GM12878 (cell line): ENCODE results near the gene ZNF511. TPM values are rescaled to one million over a fixed set of nuclear protein-coding genes. Genes with fewer than 3 reads are reported as not detected.

Experiments used
- ATAC-seq: fragments of 200-7000 bp; cut with Tn5 transposase; 3 replicates; pipeline ENCODE4 v1.9.1; 2020; ENCODE audit warnings: mild to moderate bottlenecking, moderate library complexity
- BruUV-seq: library from RNA; stranded (reverse); fragments of 400-500 nt; replicated peaks from 2 replicates; lab custom pipeline; 2021; lab: Mats Ljungman, UMichigan
- CTCF ChIA-PET: fragments of 300-600 bp; sonication (Branson Sonifier 250); formaldehyde crosslinking; extraction: SDS; loops from one replicate; lab custom pipeline; 2021; ENCODE audit warnings: inconsistent platforms; lab: Yijun Ruan, JAX
- POLR2A ChIA-PET: fragments of 350-600 bp; formaldehyde crosslinking; extraction: SDS; loops from one replicate; lab custom pipeline; 2021; ENCODE audit warnings: inconsistent platforms; lab: Charles Lee
- RAD21 ChIA-PET: fragments of 300-600 bp; sonication (Branson Sonifier 250); formaldehyde crosslinking; loops from one replicate; lab custom pipeline; 2023; ENCODE audit warnings: antibody characterized with exemption; ENCODE audit not compliant: unreplicated experiment; lab: Charles Lee
- SMC1A ChIA-PET: fragments of 300-600 bp; sonication (Branson Sonifier 250); formaldehyde crosslinking; loops from one replicate; lab custom pipeline; 2023; ENCODE audit not compliant: unreplicated experiment, uncharacterized antibody; lab: Charles Lee
- DNase-seq: peaks from one replicate; pipeline ENCODE4 v3.0.0-alpha.2; 2011; ENCODE audit warnings: low read depth, low spot score
- FAIRE-seq: peaks from 3 replicates; lab custom pipeline; 2011; peaks lifted over from hg19 to GRCh38; lab: Jason Lieb, UNC
- H2AFZ ChIP-seq: 2 replicates; pipeline ENCODE4 v1.6.0; 2011; ENCODE audit warnings: low read depth, low read length, control low read depth; ENCODE audit not compliant: control insufficient read depth
- H3K27ac ChIP-seq: 2 replicates; pipeline ENCODE4 v1.5.1; 2011; ENCODE audit warnings: control low read depth; ENCODE audit not compliant: control insufficient read depth, insufficient read depth
- H3K27me3 ChIP-seq, 2 experiments: replicated peaks in 1 of 2; 2 replicates each; pipeline versions ENCODE4 v1.6.0 to v1.6.1; 2011; ENCODE audit warnings: low read length in 1 of 2; ENCODE audit not compliant: control insufficient read depth in 2 of 2, insufficient read depth in 2 of 2
- H3K36me3 ChIP-seq, 2 experiments: 2 replicates each; pipeline ENCODE4 v1.5.1; 2011; ENCODE audit warnings: low read length in 1 of 2; ENCODE audit not compliant: control insufficient read depth in 2 of 2, insufficient read depth in 2 of 2
- H3K4me1 ChIP-seq: 2 replicates; pipeline ENCODE4 v1.6.1; 2011; ENCODE audit warnings: mild to moderate bottlenecking, low read length, moderate library complexity, mixed read lengths; ENCODE audit not compliant: control insufficient read depth, insufficient read depth
- H3K4me2 ChIP-seq: 2 replicates; pipeline ENCODE4 v1.6.0; 2011; ENCODE audit warnings: control low read depth; ENCODE audit not compliant: control insufficient read depth, insufficient read depth
- H3K4me3 ChIP-seq: fragments of 200-600 bp; sonication (generic); 2 replicates; pipeline ENCODE4 v1.5.1; 2016
- H3K79me2 ChIP-seq: 2 replicates; pipeline ENCODE4 v1.6.0; 2011; ENCODE audit warnings: low read length; ENCODE audit not compliant: control insufficient read depth, insufficient read depth
- H3K9ac ChIP-seq: 2 replicates; pipeline ENCODE4 v1.8.0; 2011; ENCODE audit warnings: low read length, control low read depth, mixed read lengths; ENCODE audit not compliant: control insufficient read depth, insufficient read depth
- H3K9me3 ChIP-seq: replicated peaks from 3 replicates; pipeline ENCODE4 v1.5.1; 2011; ENCODE audit warnings: mild to moderate bottlenecking, low read length; ENCODE audit not compliant: control insufficient read depth, insufficient read depth
- H4K20me1 ChIP-seq: 2 replicates; pipeline ENCODE4 v1.6.0; 2011; ENCODE audit not compliant: control insufficient read depth, insufficient read depth
- ATF2 ChIP-seq: IDR thresholded peaks from 2 replicates; pipeline ENCODE4 v1.6.1; 2012; ENCODE audit warnings: low read length, inconsistent platforms
- BHLHE40 ChIP-seq, 2 experiments: fragments of 450-650 bp in 1 of 2; IDR thresholded peaks; 2 replicates each; pipeline ENCODE4 v1.6.1; 2011 to 2017; ENCODE audit warnings: low read depth in 2 of 2, borderline replicate concordance in 1 of 2, improper control_type of control experiment in 1 of 2, low read length in 1 of 2, mild to moderate bottlenecking in 1 of 2
- CBFB ChIP-seq: IDR thresholded peaks from 2 replicates; pipeline ENCODE4 v1.6.1; 2016; ENCODE audit warnings: antibody characterized with exemption, low read depth
- CREB1 ChIP-seq: IDR thresholded peaks from 2 replicates; pipeline ENCODE4 v1.6.1; 2012; ENCODE audit warnings: low read depth, mild to moderate bottlenecking, inconsistent platforms
- GATAD2B ChIP-seq: fragments of 450-650 bp; conservative IDR thresholded peaks from 2 replicates; pipeline ENCODE4 v1.6.1; 2017; ENCODE audit warnings: low read depth, mild to moderate bottlenecking, moderate library complexity
- IRF3 ChIP-seq: fragments of 450-650 bp; IDR thresholded peaks from 2 replicates; pipeline ENCODE4 v1.6.1; 2014; ENCODE audit warnings: mild to moderate bottlenecking
- KAT2A ChIP-seq: conservative IDR thresholded peaks from 2 replicates; pipeline ENCODE4 v1.6.1; 2011; ENCODE audit warnings: low read depth, low read length; ENCODE audit not compliant: control insufficient read depth
- KDM1A ChIP-seq: fragments of 200-600 bp; sonication (generic); IDR thresholded peaks from 2 replicates; pipeline ENCODE4 v1.6.1; 2016; ENCODE audit warnings: borderline replicate concordance
- MTA2 ChIP-seq: fragments of 450-650 bp; IDR thresholded peaks from 2 replicates; pipeline ENCODE4 v1.6.1; 2016; ENCODE audit warnings: low read depth, mild to moderate bottlenecking, moderate library complexity
- NFIC ChIP-seq: IDR thresholded peaks from 2 replicates; pipeline ENCODE4 v1.6.1; 2012; ENCODE audit warnings: low read depth, mild to moderate bottlenecking, inconsistent platforms, low read length, moderate library complexity
- PKNOX1 ChIP-seq: fragments of 450-650 bp; IDR thresholded peaks from 2 replicates; pipeline ENCODE4 v1.6.1; 2016; ENCODE audit warnings: mild to moderate bottlenecking
- POLR2AphosphoS2 ChIP-seq: IDR thresholded peaks from 2 replicates; pipeline ENCODE4 v1.6.1; 2011; ENCODE audit warnings: low read depth, mild to moderate bottlenecking, low read length, improper control_type of control experiment, moderate library complexity
- TBL1XR1 ChIP-seq: IDR thresholded peaks from 2 replicates; pipeline ENCODE4 v1.6.1; 2012; ENCODE audit warnings: low read depth, low read length, improper control_type of control experiment
- TCF7 ChIP-seq: IDR thresholded peaks from 2 replicates; pipeline ENCODE4 v1.6.1; 2014; ENCODE audit warnings: antibody characterized with exemption, borderline replicate concordance
- ZNF622 ChIP-seq: fragments of 450-650 bp; IDR thresholded peaks from 2 replicates; pipeline ENCODE4 v1.6.1; 2017; ENCODE audit warnings: mild to moderate bottlenecking, inconsistent platforms
- WGBS: methylation state at CpG from one replicate; pipeline ENCODE4 v1.1.6; 2016; ENCODE audit warnings: low lambda C conversion rate; ENCODE audit not compliant: insufficient replicate concordance, insufficient coverage; ENCODE audit errors: missing lambda C conversion rate; 5-methylcytosine and 5-hydroxymethylcytosine counted together
- in situ Hi-C: fragments of 300-500 bp; cut with MboI; formaldehyde crosslinking; loops from 9 replicates; pipeline ENCODE4 v1.14.3; 2018; ENCODE audit warnings: mixed read lengths
- intact Hi-C: fragments of 100-400 bp; cut with micrococcal nuclease; formaldehyde crosslinking; loops from one replicate; pipeline ENCODE4 v1.14.2; 2022; ENCODE audit not compliant: unreplicated experiment
- polyA plus RNA-seq, 11 experiments: library from polyadenylated mRNA; depleted of rRNA in 4 of 11; unstranded in 6 of 11; stranded (reverse) in 5 of 11; fragments of >200 nt; fragmentation: Nextera tagmentation in 4 of 11; fragmentation: Illumina TruSeq in 1 of 11; extraction: Ambion mirVana in 4 of 11; extraction: Trizol in 1 of 11; gene quantifications; 1 replicate in 1 of 11; 2 replicates in 10 of 11; pipeline versions ENCODE4 v1.2.1 to v1.2.3, GENCODE V29; 2011 to 2016; ENCODE audit warnings: inconsistent platforms in 2 of 11, missing spikeins in 2 of 11, low read depth in 1 of 11
- total RNA-seq, 4 experiments: library from RNA; depleted of rRNA in 3 of 4; stranded (reverse); fragments of >200 nt in 3 of 4; fragmentation: Illumina TruSeq in 1 of 4; extraction: Trizol in 1 of 4; gene quantifications; 2 replicates each; pipeline versions ENCODE4 v1.2.1 to v1.2.3, GENCODE V29; 2013 to 2021
- TF ChIP-seq, protein P1 (sequence below): IDR thresholded peaks from 2 replicates; pipeline ENCODE4 v1.6.1; 2011; ENCODE audit warnings: low read depth, low read length, improper control_type of control experiment, borderline replicate concordance
- TF ChIP-seq, protein P2 (sequence below): fragments of 450-650 bp; formaldehyde crosslinking; IDR thresholded peaks from 2 replicates; pipeline ENCODE4 v1.4.0; 2020; ENCODE audit warnings: mild to moderate bottlenecking, moderate library complexity

The ZNF511 gene
- total and polyA plus RNA-seq, 10 of the 15 experiments (the other 5 are each of a cell fraction or from before 2014, with no cell fraction given), result 0.58 to 110 (median 32.0) TPM

DNA sequence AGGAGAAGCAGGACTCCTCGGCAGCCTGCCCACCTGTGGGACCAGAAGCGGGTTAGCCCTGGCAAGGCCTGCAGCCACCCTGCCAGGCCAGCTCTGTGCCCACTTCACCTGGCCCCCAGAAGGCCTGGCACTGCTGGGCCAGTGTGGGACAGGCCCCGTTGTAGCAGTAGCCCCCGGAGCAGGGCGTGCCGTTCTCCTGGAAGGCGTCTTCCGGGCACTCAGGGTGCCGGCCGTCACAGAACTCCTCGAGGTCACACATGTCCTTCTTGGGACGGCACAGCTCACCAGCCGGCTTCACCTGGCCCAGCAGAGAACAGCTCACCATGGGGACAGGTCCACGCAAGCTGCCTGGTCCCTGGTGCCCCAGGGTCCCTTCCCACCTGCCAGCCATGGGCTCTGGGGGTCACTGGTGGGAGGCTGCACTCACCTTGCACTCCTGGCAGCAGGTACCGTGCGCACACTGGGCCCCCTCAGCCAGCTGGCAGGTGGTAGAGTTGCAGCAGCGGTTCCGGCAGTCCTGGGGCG lies 37.9 kb upstream of the ZNF511 start:
- intact Hi-C loops (no loop called here), in situ Hi-C loops (no loop called here)
- Histone ChIP-seq H3K4me2 (no peak overlapping the region), H3K9me3 (no peaks in the 10 kb centered on the region), H3K4me3 (no peak overlapping the region), H4K20me1 (no peaks in the 10 kb centered on the region; the same call in 1 of the 2 replicates), H2AFZ (no peak overlapping the region), H3K27ac (no peak overlapping the region), H3K79me2 (peaks cover 17% of the 10 kb centered on the region), H3K27me3 (no peaks in the 10 kb centered on the region), H3K4me1 (peaks cover 8% of the 10 kb centered on the region), H3K9ac (no peak overlapping the region), H3K36me3 (peaks cover 10 to 37% of the 10 kb centered on the region in 2 experiments)
- ChIA-PET SMC1A (no interaction called here), POLR2A (no interaction called here), RAD21 (no interaction called here), CTCF (no interaction called here)
- ATAC-seq (no peak), FAIRE-seq (no peak), DNase-seq (no peak)
- BruUV-seq, result no TSS peak
- WGBS, result 96% methylated on average over 19 of the region's 19 CpGs
- no peak for TF ChIP-seq TBL1XR1
- no peak for TF ChIP-seq IRF3
- TF ChIP-seq, protein P1, sequence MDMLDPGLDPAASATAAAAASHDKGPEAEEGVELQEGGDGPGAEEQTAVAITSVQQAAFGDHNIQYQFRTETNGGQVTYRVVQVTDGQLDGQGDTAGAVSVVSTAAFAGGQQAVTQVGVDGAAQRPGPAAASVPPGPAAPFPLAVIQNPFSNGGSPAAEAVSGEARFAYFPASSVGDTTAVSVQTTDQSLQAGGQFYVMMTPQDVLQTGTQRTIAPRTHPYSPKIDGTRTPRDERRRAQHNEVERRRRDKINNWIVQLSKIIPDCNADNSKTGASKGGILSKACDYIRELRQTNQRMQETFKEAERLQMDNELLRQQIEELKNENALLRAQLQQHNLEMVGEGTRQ, result no peak
- no peak for TF ChIP-seq TCF7
- TF ChIP-seq PKNOX1, result no peak
- no peak for TF ChIP-seq ZNF622
- TF ChIP-seq, protein P2, sequence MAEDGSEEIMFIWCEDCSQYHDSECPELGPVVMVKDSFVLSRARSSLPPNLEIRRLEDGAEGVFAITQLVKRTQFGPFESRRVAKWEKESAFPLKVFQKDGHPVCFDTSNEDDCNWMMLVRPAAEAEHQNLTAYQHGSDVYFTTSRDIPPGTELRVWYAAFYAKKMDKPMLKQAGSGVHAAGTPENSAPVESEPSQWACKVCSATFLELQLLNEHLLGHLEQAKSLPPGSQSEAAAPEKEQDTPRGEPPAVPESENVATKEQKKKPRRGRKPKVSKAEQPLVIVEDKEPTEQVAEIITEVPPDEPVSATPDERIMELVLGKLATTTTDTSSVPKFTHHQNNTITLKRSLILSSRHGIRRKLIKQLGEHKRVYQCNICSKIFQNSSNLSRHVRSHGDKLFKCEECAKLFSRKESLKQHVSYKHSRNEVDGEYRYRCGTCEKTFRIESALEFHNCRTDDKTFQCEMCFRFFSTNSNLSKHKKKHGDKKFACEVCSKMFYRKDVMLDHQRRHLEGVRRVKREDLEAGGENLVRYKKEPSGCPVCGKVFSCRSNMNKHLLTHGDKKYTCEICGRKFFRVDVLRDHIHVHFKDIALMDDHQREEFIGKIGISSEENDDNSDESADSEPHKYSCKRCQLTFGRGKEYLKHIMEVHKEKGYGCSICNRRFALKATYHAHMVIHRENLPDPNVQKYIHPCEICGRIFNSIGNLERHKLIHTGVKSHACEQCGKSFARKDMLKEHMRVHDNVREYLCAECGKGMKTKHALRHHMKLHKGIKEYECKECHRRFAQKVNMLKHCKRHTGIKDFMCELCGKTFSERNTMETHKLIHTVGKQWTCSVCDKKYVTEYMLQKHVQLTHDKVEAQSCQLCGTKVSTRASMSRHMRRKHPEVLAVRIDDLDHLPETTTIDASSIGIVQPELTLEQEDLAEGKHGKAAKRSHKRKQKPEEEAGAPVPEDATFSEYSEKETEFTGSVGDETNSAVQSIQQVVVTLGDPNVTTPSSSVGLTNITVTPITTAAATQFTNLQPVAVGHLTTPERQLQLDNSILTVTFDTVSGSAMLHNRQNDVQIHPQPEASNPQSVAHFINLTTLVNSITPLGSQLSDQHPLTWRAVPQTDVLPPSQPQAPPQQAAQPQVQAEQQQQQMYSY (CRISPR knock-in tag), result no peak
- TF ChIP-seq CBFB, result no peak
- no peak for TF ChIP-seq BHLHE40 (IDR thresholded peaks at IDR 0.05; ENCODE audit: borderline replicate concordance in 1 of 2, low read depth in 2 of 2, low read length in 1 of 2)
- no peak for TF ChIP-seq MTA2
- no peak for TF ChIP-seq POLR2AphosphoS2
- no peak for TF ChIP-seq CREB1
- TF ChIP-seq KAT2A, result no peak
- TF ChIP-seq ATF2, result no peak
- no peak for TF ChIP-seq KDM1A
- no peak for TF ChIP-seq GATAD2B
- no peak for TF ChIP-seq NFIC
